ENCODE measurements around the gene SVIL. TPM values are rescaled to one million over a fixed set of nuclear protein-coding genes. Genes with fewer than 3 reads are reported as not detected.
A peak's percentile ranks its signal among the peaks of the same experiment; 100 is the strongest.

The SVIL gene
- total and polyA plus RNA-seq, 2 of the 13 experiments (the other 11 are each of a cell fraction or from before 2014, with no cell fraction given) = 3.9 to 12.1 TPM

GRCh38 chr10:29618341-29619171 is 16.2 kb downstream of the SVIL start (continued):
- TF ChIP-seq NR2F1 (CRISPR knock-in tag; IDR thresholded peaks at IDR 0.05) (0 out of 4 replicates have a peak, but pooled peaks of 1 of the 2 experiments have one; percentile 6), CENPT (CRISPR knock-in tag; IDR thresholded peaks at IDR 0.05; ENCODE audit: low read depth) (no peak), ZNF629 (CRISPR knock-in tag; conservative IDR thresholded peaks at IDR 0.05) (no peak), HMGXB3 (CRISPR knock-in tag; IDR thresholded peaks at IDR 0.05; ENCODE audit: borderline replicate concordance) (0 out of 2 replicates have a peak, but pooled peaks have one; percentile 44), GABPA (IDR thresholded peaks at IDR 0.05; ENCODE audit: low read depth, low read length) (no peak), GABPA (CRISPR knock-in tag; IDR thresholded peaks at IDR 0.05; ENCODE audit: low read depth) (no peak), CREB3 (CRISPR knock-in tag; IDR thresholded peaks at IDR 0.05) (no peak), KLF6 (CRISPR knock-in tag; IDR thresholded peaks at IDR 0.05) (0 out of 2 replicates have a peak, but pooled peaks have one; percentile 17), NFE2 (CRISPR knock-in tag; IDR thresholded peaks at IDR 0.05) (no peak), ARID5B (CRISPR knock-in tag; IDR thresholded peaks at IDR 0.05) (peak; percentile 52; the same call in 1 of the 2 replicates), ZNF550 (CRISPR knock-in tag; IDR thresholded peaks at IDR 0.05; ENCODE audit: borderline replicate concordance) (no peak), FOXA3 (CRISPR knock-in tag; IDR thresholded peaks at IDR 0.05) (no peak), ZNF205 (CRISPR knock-in tag; IDR thresholded peaks at IDR 0.05) (peak; percentile 41; the same call in 1 of the 2 replicates), SMARCE1 (IDR thresholded peaks at IDR 0.05; ENCODE audit: borderline replicate concordance) (no peak), TRIM24 (CRISPR knock-in tag; IDR thresholded peaks at IDR 0.05) (no peak), MXD4 (CRISPR knock-in tag; IDR thresholded peaks at IDR 0.05) (no peak), FLYWCH1 (CRISPR knock-in tag; IDR thresholded peaks at IDR 0.05) (no peak), ZNF256 (CRISPR knock-in tag; conservative IDR thresholded peaks at IDR 0.05) (no peak)
